Mesenchymal stem cell (in vitro differentiated cells and primary cell): ENCODE data around the gene LHX2.
"Not testable (repeated sequence)": the region's sequence is repeated elsewhere in the genome, so short reads cannot be mapped to it uniquely, and the experiment has no call there.

ENCODE experiments used
- DNase-seq: peaks from one replicate; pipeline ENCODE4 v3.0.0-alpha.2; 2013
- H2AFZ ChIP-seq: one replicate; pipeline ENCODE4 v1.6.1; 2013; ENCODE audit warnings: low read depth, mild to moderate bottlenecking, control low read depth, inconsistent platforms, low read length, moderate library complexity
- H2AK5ac ChIP-seq: 2 replicates; pipeline ENCODE4 v1.6.1; 2013; ENCODE audit warnings: low read length, moderate library complexity, mild to moderate bottlenecking, inconsistent platforms; ENCODE audit not compliant: severe bottlenecking
- H2BK120ac ChIP-seq: one replicate; pipeline ENCODE4 v1.6.1; 2013; ENCODE audit warnings: low read depth, mild to moderate bottlenecking, inconsistent platforms, low read length, moderate library complexity
- H2BK12ac ChIP-seq, 2 experiments: one replicate each; pipeline ENCODE4 v1.6.1; 2013; ENCODE audit warnings: inconsistent platforms in 2 of 2, low read length in 2 of 2, mild to moderate bottlenecking in 2 of 2, moderate library complexity in 2 of 2, control low read depth in 1 of 2
- H2BK15ac ChIP-seq: one replicate; pipeline ENCODE4 v1.6.1; 2013; ENCODE audit warnings: mild to moderate bottlenecking, low read depth, inconsistent platforms; ENCODE audit not compliant: poor library complexity, severe bottlenecking
- H2BK5ac ChIP-seq: 2 replicates; pipeline ENCODE4 v1.6.1; 2013; ENCODE audit warnings: low read depth, mild to moderate bottlenecking, low read length, control low read depth, inconsistent platforms; ENCODE audit not compliant: poor library complexity, severe bottlenecking
- H3K14ac ChIP-seq, 2 experiments: one replicate each; pipeline ENCODE4 v1.6.1; 2013; ENCODE audit warnings: inconsistent platforms in 2 of 2, low read length in 2 of 2, control low read depth in 1 of 2, mild to moderate bottlenecking in 1 of 2, moderate library complexity in 1 of 2
- H3K18ac ChIP-seq, 2 experiments: one replicate each; pipeline ENCODE4 v1.6.1; 2013; ENCODE audit warnings: inconsistent platforms in 2 of 2, low read length in 2 of 2, control low read depth in 1 of 2, low read depth in 1 of 2, mild to moderate bottlenecking in 1 of 2
- H3K23ac ChIP-seq, 2 experiments: one replicate each; pipeline ENCODE4 v1.6.1; 2013; ENCODE audit warnings: inconsistent platforms in 2 of 2, low read length in 2 of 2, mild to moderate bottlenecking in 2 of 2, moderate library complexity in 2 of 2, control low read depth in 1 of 2
- H3K27ac ChIP-seq: 2 replicates; pipeline ENCODE4 v1.5.1; 2013; ENCODE audit warnings: mild to moderate bottlenecking, moderate library complexity, low read length, control low read depth, inconsistent platforms; ENCODE audit not compliant: poor library complexity, severe bottlenecking
- H3K27me3 ChIP-seq, 2 experiments: 2 replicates each; pipeline versions ENCODE4 v1.6.1 to v1.7.0; 2013; ENCODE audit warnings: low read length in 2 of 2, mild to moderate bottlenecking in 2 of 2, moderate library complexity in 2 of 2, control low read depth in 1 of 2, inconsistent platforms in 1 of 2; ENCODE audit not compliant: control insufficient read depth in 1 of 2, insufficient read depth in 1 of 2
- H3K36me3 ChIP-seq, 2 experiments: 2 replicates each; pipeline versions ENCODE4 v1.6.1 to v1.7.0; 2013; ENCODE audit warnings: low read length in 2 of 2, control low read depth in 1 of 2, inconsistent platforms in 1 of 2, low read depth in 1 of 2, mild to moderate bottlenecking in 1 of 2; ENCODE audit not compliant: insufficient read depth in 2 of 2, control insufficient read depth in 1 of 2
- H3K4ac ChIP-seq, 2 experiments: one replicate each; pipeline ENCODE4 v1.6.1; 2013; ENCODE audit warnings: inconsistent platforms in 2 of 2, low read length in 2 of 2, mild to moderate bottlenecking in 2 of 2, moderate library complexity in 2 of 2, control low read depth in 1 of 2, low read depth in 1 of 2
- H3K4me1 ChIP-seq: 2 replicates; pipeline ENCODE4 v1.6.1; 2013; ENCODE audit warnings: low read depth, low read length, control low read depth; ENCODE audit not compliant: control insufficient read depth, insufficient read depth
- H3K4me2 ChIP-seq: 2 replicates; pipeline ENCODE4 v1.6.1; 2013; ENCODE audit warnings: low read length, mild to moderate bottlenecking, inconsistent platforms; ENCODE audit not compliant: poor library complexity, severe bottlenecking
- H3K4me3 ChIP-seq, 2 experiments: 2 replicates each; pipeline versions ENCODE4 v1.5.1 to v1.7.0; 2013; ENCODE audit warnings: low read length in 2 of 2, mild to moderate bottlenecking in 2 of 2, control low read depth in 1 of 2, low read depth in 1 of 2; ENCODE audit not compliant: insufficient read depth in 1 of 2
- H3K79me1 ChIP-seq: replicated peaks from 2 replicates; pipeline ENCODE4 v1.6.1; 2013; ENCODE audit warnings: mild to moderate bottlenecking, control low read depth, low read length, inconsistent platforms; ENCODE audit not compliant: poor library complexity, severe bottlenecking
- H3K9ac ChIP-seq: 2 replicates; pipeline ENCODE4 v1.7.0; 2013; ENCODE audit warnings: mild to moderate bottlenecking, low read length, moderate library complexity
- H3K9me3 ChIP-seq: 2 replicates; pipeline ENCODE4 v1.7.0; 2013; ENCODE audit warnings: mild to moderate bottlenecking, low read length; ENCODE audit not compliant: control insufficient read depth
- H4K8ac ChIP-seq: one replicate; pipeline ENCODE4 v1.6.1; 2013; ENCODE audit warnings: inconsistent platforms, mild to moderate bottlenecking, low read length, moderate library complexity
- H4K91ac ChIP-seq: one replicate; pipeline ENCODE4 v1.6.1; 2013; ENCODE audit warnings: mild to moderate bottlenecking, low read length, inconsistent platforms
- WGBS: methylation state at CpG from one replicate; pipeline ENCODE4 v1.1.7; 2013; ENCODE audit warnings: mixed read lengths; 5-methylcytosine and 5-hydroxymethylcytosine counted together

Gene LHX2

DNA sequence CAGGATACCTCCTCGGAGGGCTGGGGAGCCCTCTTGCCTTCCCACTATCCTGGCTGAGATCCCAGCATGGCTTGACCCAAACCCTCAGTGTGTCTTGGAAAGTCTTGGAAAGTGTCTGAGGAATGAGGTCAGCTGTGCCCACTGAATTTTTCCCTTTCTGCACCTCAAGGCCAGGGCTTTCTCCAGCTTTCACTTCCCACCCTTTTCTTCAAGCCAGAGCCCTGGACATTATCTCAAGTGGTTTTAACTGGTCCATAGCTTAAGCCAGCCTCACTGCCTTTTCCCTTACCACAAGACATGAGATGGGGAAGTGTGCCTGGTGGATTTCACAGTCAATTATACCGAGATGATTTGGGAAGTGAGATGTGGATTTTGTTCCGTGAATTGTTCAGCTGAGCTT is 35.7 kb upstream of the LHX2 start:
- H3K27me3 ChIP-seq = peaks cover 31 to 39% of the 10 kb centered on the region in 2 experiments
- H3K18ac ChIP-seq = no peak overlapping the region
- no peak overlapping the region for H2AFZ ChIP-seq
- no peak overlapping the region for H2AK5ac ChIP-seq
- H3K4me1 ChIP-seq = no peaks in the 10 kb centered on the region
- no peak overlapping the region for H3K4me3 ChIP-seq
- no peak overlapping the region for H4K91ac ChIP-seq
- no peak overlapping the region for H3K14ac ChIP-seq
- H2BK120ac ChIP-seq = no peak overlapping the region
- no peak overlapping the region for H3K23ac ChIP-seq
- no peak for DNase-seq
- H2BK5ac ChIP-seq = no peak overlapping the region
- H3K79me1 ChIP-seq = no peaks in the 10 kb centered on the region
- 89% methylated on average over 3 of the region's 3 CpGs for WGBS
- H3K36me3 ChIP-seq = no peaks in the 10 kb centered on the region
- H4K8ac ChIP-seq = no peak overlapping the region
- H3K9me3 ChIP-seq = no peaks in the 10 kb centered on the region
- H3K4me2 ChIP-seq = no peak overlapping the region
- no peak overlapping the region for H2BK15ac ChIP-seq
- H3K27ac ChIP-seq = no peak overlapping the region
- no peak overlapping the region for H3K9ac ChIP-seq
- no peak overlapping the region for H2BK12ac ChIP-seq
- H3K4ac ChIP-seq = no peak overlapping the region

- not testable (repeated sequence) for H2BK12ac ChIP-seq
These were observed 35.0 kb upstream of the LHX2 start for GRCh38 chr9:123976579-123976978.

DNA sequence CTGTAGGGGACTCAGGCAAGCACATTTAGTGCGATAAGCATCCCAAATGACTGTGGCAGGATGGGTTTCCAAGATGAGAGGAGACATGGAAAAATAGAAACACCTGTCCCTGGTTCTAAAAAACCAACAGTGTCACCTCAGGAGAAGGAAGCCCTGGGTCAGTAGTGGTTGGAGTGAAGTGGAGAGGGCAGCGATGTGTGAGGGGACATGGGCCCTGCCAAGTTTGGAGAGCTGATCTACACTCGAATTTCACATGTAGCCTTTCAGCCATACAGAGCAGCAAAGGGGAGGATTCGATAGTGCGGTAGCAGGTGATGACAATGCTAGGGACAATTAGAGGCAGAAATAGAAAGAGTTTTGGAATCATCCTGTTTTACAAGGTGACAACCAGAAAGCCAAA is 32.6 kb upstream of the LHX2 start:
- Histone ChIP-seq H2BK12ac (no peak overlapping the region), H3K27ac (no peak overlapping the region), H3K9me3 (no peaks in the 10 kb centered on the region), H4K91ac (no peak overlapping the region), H3K9ac (no peak overlapping the region), H2BK5ac (no peak overlapping the region), H3K27me3 (peaks cover 59 to 62% of the 10 kb centered on the region in 2 experiments), H3K23ac (no peak overlapping the region), H3K4me1 (no peaks in the 10 kb centered on the region), H3K18ac (no peak overlapping the region), H4K8ac (no peak overlapping the region), H3K79me1 (no peaks in the 10 kb centered on the region), H2AK5ac (no peak overlapping the region), H2AFZ (no peak overlapping the region), H3K36me3 (no peaks in the 10 kb centered on the region), H3K4me3 (no peak overlapping the region), H3K4me2 (no peak overlapping the region), H2BK15ac (no peak overlapping the region), H2BK120ac (no peak overlapping the region), H3K14ac (no peak overlapping the region), H3K4ac (no peak overlapping the region)
- WGBS = 87% methylated on average over 4 of the region's 5 CpGs
- DNase-seq = no peak

More at GRCh38 chr9:123976579-123976978, 35.0 kb upstream of the LHX2 start:
- not testable (repeated sequence) for H4K91ac ChIP-seq, H2AK5ac ChIP-seq, H3K23ac ChIP-seq, DNase-seq, H4K8ac ChIP-seq, H3K4me3 ChIP-seq, H2AFZ ChIP-seq, H3K27ac ChIP-seq, H2BK120ac ChIP-seq, H3K4me2 ChIP-seq, H2BK5ac ChIP-seq, H3K4ac ChIP-seq, H3K14ac ChIP-seq, H3K79me1 ChIP-seq, H3K36me3 ChIP-seq, H3K18ac ChIP-seq, H3K9me3 ChIP-seq, H3K4me1 ChIP-seq, H3K9ac ChIP-seq, H2BK15ac ChIP-seq
- no CpG with 5 or more reads among the region's 9 CpGs for WGBS
- peaks cover 38 to 40% of the 10 kb centered on the region in 2 experiments for H3K27me3 ChIP-seq

GRCh38 chr9:123982535-123982934 is 29.0 kb upstream of the LHX2 start:
- no peak for DNase-seq
- no peak overlapping the region for H3K27ac ChIP-seq
- H3K18ac ChIP-seq = no peak overlapping the region
- H4K91ac ChIP-seq = no peak overlapping the region
- peaks cover 73 to 75% of the 10 kb centered on the region in 2 experiments for H3K27me3 ChIP-seq
- H3K4me1 ChIP-seq = no peaks in the 10 kb centered on the region
- H3K14ac ChIP-seq = no peak overlapping the region
- no peak overlapping the region for H3K9ac ChIP-seq
- H3K36me3 ChIP-seq = no peaks in the 10 kb centered on the region
- H2BK5ac ChIP-seq = no peak overlapping the region
- no peak overlapping the region for H2BK120ac ChIP-seq
- no peak overlapping the region for H4K8ac ChIP-seq
- H3K23ac ChIP-seq = no peak overlapping the region
- no peak overlapping the region for H2AFZ ChIP-seq
- no peak overlapping the region for H2BK12ac ChIP-seq
- peaks cover 5% of the 10 kb centered on the region for H3K9me3 ChIP-seq
- no peaks in the 10 kb centered on the region for H3K79me1 ChIP-seq
- no peak overlapping the region for H3K4me2 ChIP-seq
- H2BK15ac ChIP-seq = no peak overlapping the region
- 66% methylated on average over 6 of the region's 6 CpGs for WGBS
- H3K4ac ChIP-seq = no peak overlapping the region
- no peak overlapping the region for H3K4me3 ChIP-seq
- H2AK5ac ChIP-seq = no peak overlapping the region
